Measurements from ENCODE around the gene TFB1M. TPM values are rescaled to one million over a fixed set of nuclear protein-coding genes. Genes with fewer than 3 reads are reported as not detected.
"Not testable (repeated sequence)": the region's sequence is repeated elsewhere in the genome, so short reads cannot be mapped to it uniquely, and the experiment has no call there.

The TFB1M gene
- total RNA-seq, 2 donors from 2014 or later, result 24.1 to 44.1 TPM

- Mint-ChIP-seq H3K27me3 (peaks cover 2 to 16% of the 10 kb centered on the region in 2 donors), H3K9me3 (no peaks in the 10 kb centered on the region), H3K4me1 (ENCODE audit: low read depth in 2 of 2) (peaks cover 3 to 5% of the 10 kb centered on the region in 2 donors), H3K27ac (no peak overlapping the region), H3K4me3 (no peak overlapping the region), H3K36me3 (no peaks in the 10 kb centered on the region)
- DNase-seq (ENCODE audit: low spot score) (no peak), ATAC-seq (no peak)
Observed at GRCh38 chr6:155325700-155326516, 11.6 kb upstream of the TFB1M start.

DNA sequence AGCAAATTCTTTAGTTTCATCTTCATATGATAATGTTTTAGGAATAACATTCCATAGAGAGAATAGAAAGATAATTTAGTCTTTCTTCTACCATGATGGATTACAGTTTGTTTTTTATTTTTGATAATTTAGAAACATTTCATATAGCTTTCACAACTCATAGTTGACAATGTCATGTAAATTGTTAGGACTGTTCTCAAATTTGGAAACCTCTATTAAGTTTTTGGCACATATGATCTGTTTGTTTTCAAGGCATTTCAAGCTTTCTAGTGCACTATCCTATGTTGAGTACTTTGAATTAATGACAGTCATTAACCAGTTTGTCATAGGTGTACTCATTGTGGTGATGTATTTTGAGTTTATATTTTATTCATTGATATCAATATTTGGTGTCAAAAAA lies 10.7 kb upstream of the TFB1M start:
- no peak for ATAC-seq

DNA sequence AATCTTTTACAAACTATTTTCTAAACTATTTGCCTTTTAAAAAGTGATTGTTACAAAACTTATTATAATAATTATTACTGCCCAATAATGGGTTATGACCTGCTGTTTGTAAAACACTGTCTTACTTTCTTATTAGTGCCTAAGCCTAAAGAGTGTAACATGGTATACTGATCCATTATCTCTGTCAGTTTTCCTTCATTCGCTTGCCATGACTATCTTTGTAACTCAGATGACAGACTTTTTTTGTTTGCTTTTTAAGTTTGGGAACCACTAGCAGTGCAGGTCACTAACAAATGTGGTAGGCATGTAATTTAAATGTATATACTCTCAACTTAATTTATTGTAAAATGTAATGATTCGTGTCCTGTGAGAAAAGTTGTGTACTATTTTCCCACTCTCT lies 9.9 kb upstream of the TFB1M start:
- Mint-ChIP-seq H3K36me3 (no peaks in the 10 kb centered on the region), H3K4me1 (ENCODE audit: low read depth in 2 of 2) (peaks cover 3 to 12% of the 10 kb centered on the region in 2 donors), H3K27me3 (peaks cover 0 to 9% of the 10 kb centered on the region in 2 donors), H3K27ac (no peak overlapping the region), H3K9me3 (no peaks in the 10 kb centered on the region), H3K4me3 (no peak overlapping the region)
- no peak for DNase-seq (ENCODE audit: low spot score)
- ATAC-seq, result no peak

More for the DNA sequence above, 10.7 kb upstream of the TFB1M start:
- peaks cover 3 to 7% of the 10 kb centered on the region in 2 donors for H3K4me1 Mint-ChIP-seq (ENCODE audit: low read depth in 2 of 2)
- H3K4me3 Mint-ChIP-seq, result no peak overlapping the region
- no peaks in the 10 kb centered on the region for H3K9me3 Mint-ChIP-seq
- H3K27ac Mint-ChIP-seq, result no peak overlapping the region
- no peaks in the 10 kb centered on the region for H3K36me3 Mint-ChIP-seq
- DNase-seq (ENCODE audit: low spot score), result no peak
- H3K27me3 Mint-ChIP-seq, result peaks cover 0 to 10% of the 10 kb centered on the region in 2 donors

GRCh38 chr6:155319902-155320301 lies 5.6 kb upstream of the TFB1M start:
- no peak overlapping the region for H3K4me3 Mint-ChIP-seq
- H3K36me3 Mint-ChIP-seq, result no peaks in the 10 kb centered on the region
- H3K27me3 Mint-ChIP-seq, result peaks cover 0 to 9% of the 10 kb centered on the region in 2 donors
- DNase-seq (ENCODE audit: low spot score) (no peak), ATAC-seq (no peak)
- no peaks in the 10 kb centered on the region for H3K9me3 Mint-ChIP-seq
- no peak overlapping the region for H3K27ac Mint-ChIP-seq
- H3K4me1 Mint-ChIP-seq (ENCODE audit: low read depth in 2 of 2), result peaks cover 3 to 12% of the 10 kb centered on the region in 2 donors

DNA sequence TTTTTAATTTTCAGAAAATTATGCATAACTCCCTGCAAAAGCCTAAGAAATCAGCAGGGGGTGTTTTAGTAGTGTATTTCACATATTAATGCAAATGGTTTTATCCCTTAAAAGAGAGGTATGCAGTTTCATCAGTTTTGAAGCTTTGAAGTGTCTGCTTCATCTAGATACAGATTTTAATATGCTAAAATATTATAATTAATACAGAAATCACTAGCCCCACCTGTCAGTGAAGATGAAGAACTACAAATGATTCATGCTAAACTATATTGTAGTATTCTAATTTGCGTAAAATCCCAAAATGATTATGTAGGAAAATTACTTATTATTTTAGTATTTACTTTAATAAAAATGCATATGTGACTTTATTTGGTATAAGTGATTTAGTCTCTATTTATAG lies 2.9 kb upstream of the TFB1M start:
- DNase-seq (ENCODE audit: low spot score) (no peak), ATAC-seq (no peak)
- H3K36me3 Mint-ChIP-seq, result no peaks in the 10 kb centered on the region

DNA sequence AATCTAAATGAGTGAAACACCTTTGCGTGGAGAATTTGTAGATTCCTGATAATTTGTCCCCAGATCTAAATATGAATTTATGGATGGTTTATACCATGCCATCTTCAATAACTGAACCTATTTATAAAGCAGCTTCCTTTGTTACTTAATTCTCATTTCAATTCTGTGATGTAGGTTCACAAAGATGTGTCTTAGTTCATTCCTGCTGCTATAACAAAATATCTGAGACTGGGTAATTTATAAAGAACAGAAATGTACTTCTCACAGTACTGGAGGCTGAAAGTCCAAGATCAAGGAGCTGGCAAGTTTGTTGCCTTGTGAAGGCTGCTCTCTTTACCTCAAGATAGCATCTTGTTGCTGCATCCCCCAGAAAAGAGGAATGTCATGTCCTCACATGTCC lies 2.1 kb upstream of the TFB1M start:
- Mint-ChIP-seq H3K4me1 (ENCODE audit: low read depth in 2 of 2) (peaks cover 11 to 20% of the 10 kb centered on the region in 2 donors), H3K27ac (no peak overlapping the region), H3K9me3 (no peaks in the 10 kb centered on the region), H3K27me3 (peaks cover 0 to under 1% of the 10 kb centered on the region in 2 donors), H3K4me3 (peak overlapping the region; percentile 38), H3K36me3 (no peaks in the 10 kb centered on the region)
- DNase-seq (ENCODE audit: low spot score), result no peak
- no peak for ATAC-seq

More for the DNA sequence above, 2.9 kb upstream of the TFB1M start:
- no peak overlapping the region for H3K4me3 Mint-ChIP-seq
- no peaks in the 10 kb centered on the region for H3K9me3 Mint-ChIP-seq
- no peak overlapping the region for H3K27ac Mint-ChIP-seq
- peaks cover 0 to 8% of the 10 kb centered on the region in 2 donors for H3K27me3 Mint-ChIP-seq
- peaks cover 11 to 20% of the 10 kb centered on the region in 2 donors for H3K4me1 Mint-ChIP-seq (ENCODE audit: low read depth in 2 of 2)

GRCh38 chr6:155315516-155315871 lies 1.2 kb upstream of the TFB1M start:
- Mint-ChIP-seq H3K27ac (peak overlapping the region; percentile 85 to 90), H3K27me3 (no peaks in the 10 kb centered on the region), H3K4me1 (ENCODE audit: low read depth in 2 of 2) (peaks cover 11 to 20% of the 10 kb centered on the region in 2 donors), H3K9me3 (no peaks in the 10 kb centered on the region), H3K4me3 (peak overlapping the region; percentile 90), H3K36me3 (peaks cover 2% of the 10 kb centered on the region)
- no peak for ATAC-seq
- no peak for DNase-seq (ENCODE audit: low spot score)

DNA sequence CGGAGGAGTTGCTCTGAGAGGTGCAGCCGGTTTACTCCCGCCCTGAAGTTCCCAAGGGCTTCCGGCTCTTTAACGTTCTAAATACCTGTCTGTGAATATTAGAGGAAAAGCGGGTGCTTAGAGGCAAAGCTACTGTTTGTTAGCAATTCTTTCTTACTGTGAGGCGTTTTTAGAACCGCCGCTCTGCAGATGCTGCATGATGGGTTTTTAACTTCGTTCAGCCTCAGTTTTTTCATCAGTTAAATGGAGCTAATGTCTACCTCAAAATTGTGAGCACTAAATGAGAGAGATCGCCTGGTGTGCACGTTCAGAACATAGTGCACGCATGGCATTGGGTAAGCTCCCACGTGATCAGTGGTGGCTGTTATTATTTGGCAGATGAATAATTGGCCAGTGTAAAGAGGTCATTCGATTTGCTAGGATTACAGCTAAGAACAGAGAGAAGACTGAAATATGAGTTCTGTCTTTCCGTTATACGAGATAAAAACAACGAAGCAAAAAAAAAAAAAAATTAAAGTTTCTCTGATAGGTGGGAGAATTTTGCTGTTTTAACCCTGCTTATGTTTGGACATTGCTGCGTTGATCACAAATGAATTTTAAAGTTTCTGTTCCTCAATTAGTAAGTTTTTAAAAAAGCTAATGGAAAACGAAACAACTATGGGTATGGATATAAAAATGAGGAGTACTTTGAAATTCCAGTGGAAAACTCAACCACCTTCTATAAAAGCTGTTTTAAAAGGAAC lies 660 bp upstream of the TFB1M start:
- DNase-seq (ENCODE audit: low spot score) (peak; percentile 64), ATAC-seq (peak; percentile 40 to 60)
- no peaks in the 10 kb centered on the region for H3K27me3 Mint-ChIP-seq
- peak overlapping the region; percentile 90 for H3K4me3 Mint-ChIP-seq
- H3K27ac Mint-ChIP-seq, result peak overlapping the region; percentile 85 to 90
- H3K4me1 Mint-ChIP-seq (ENCODE audit: low read depth in 2 of 2), result peaks cover 11 to 18% of the 10 kb centered on the region in 2 donors
- peaks cover 5% of the 10 kb centered on the region for H3K36me3 Mint-ChIP-seq
- H3K9me3 Mint-ChIP-seq, result no peaks in the 10 kb centered on the region

- H3K27me3 Mint-ChIP-seq, result no peaks in the 10 kb centered on the region
- ATAC-seq (peak in 1 of 2 donors; percentile 21), DNase-seq (ENCODE audit: low spot score) (no peak)
- peaks cover 11 to 13% of the 10 kb centered on the region in 2 donors for H3K4me1 Mint-ChIP-seq (ENCODE audit: low read depth in 2 of 2)
- no peaks in the 10 kb centered on the region for H3K9me3 Mint-ChIP-seq
- H3K4me3 Mint-ChIP-seq, result peak overlapping the region; percentile 90
- H3K27ac Mint-ChIP-seq, result peak overlapping the region; percentile 85 to 90
- peaks cover 10% of the 10 kb centered on the region for H3K36me3 Mint-ChIP-seq
Observed at GRCh38 chr6:155313602-155314091, 637 bp downstream of the TFB1M start.

- H3K27ac Mint-ChIP-seq, result peak overlapping the region; percentile 25 to 90
- H3K27me3 Mint-ChIP-seq; H3K9me3 Mint-ChIP-seq; DNase-seq (ENCODE audit: low spot score); ATAC-seq: not testable (repeated sequence)
- H3K4me1 Mint-ChIP-seq (ENCODE audit: low read depth in 2 of 2), result peaks cover 11 to 13% of the 10 kb centered on the region in 2 donors
- H3K36me3 Mint-ChIP-seq, result peaks cover 10% of the 10 kb centered on the region
- H3K4me3 Mint-ChIP-seq, result peak overlapping the region; percentile 90
Observed at GRCh38 chr6:155312950-155313349, 1.3 kb downstream of the TFB1M start.

DNA sequence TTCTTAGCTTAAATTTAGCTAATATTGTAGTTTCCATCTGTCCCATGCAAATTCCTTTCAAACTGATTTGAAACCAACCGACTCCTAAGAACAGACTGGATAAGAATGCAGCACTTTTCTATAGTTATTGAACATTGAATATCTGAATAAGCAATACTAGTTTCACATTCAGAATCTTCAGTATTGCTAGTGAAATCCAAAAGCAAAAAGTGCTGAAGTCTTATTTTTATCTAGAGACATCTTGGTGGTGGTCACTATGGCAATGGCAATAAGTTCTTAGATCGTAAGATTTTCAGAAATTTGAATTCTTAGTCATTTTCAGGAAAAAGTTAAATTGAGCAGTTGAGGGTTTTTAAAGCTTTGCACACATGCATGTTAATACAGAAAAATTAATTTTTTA lies 2.7 kb downstream of the TFB1M start:
- Mint-ChIP-seq H3K4me3 (no peak overlapping the region), H3K27ac (no peak overlapping the region), H3K9me3 (no peaks in the 10 kb centered on the region), H3K27me3 (no peaks in the 10 kb centered on the region), H3K36me3 (peaks cover 10% of the 10 kb centered on the region), H3K4me1 (ENCODE audit: low read depth in 2 of 2) (peaks cover 11 to 13% of the 10 kb centered on the region in 2 donors)
- DNase-seq (ENCODE audit: low spot score) (no peak), ATAC-seq (no peak)

- no peak for DNase-seq (ENCODE audit: low spot score)
- Mint-ChIP-seq H3K27me3 (no peaks in the 10 kb centered on the region), H3K27ac (no peak overlapping the region), H3K9me3 (no peaks in the 10 kb centered on the region), H3K4me3 (no peak overlapping the region), H3K36me3 (peaks cover 10% of the 10 kb centered on the region), H3K4me1 (ENCODE audit: low read depth in 2 of 2) (peaks cover 11 to 13% of the 10 kb centered on the region in 2 donors)
- no peak for ATAC-seq
Observed at GRCh38 chr6:155311086-155311485, 3.2 kb downstream of the TFB1M start.

DNA sequence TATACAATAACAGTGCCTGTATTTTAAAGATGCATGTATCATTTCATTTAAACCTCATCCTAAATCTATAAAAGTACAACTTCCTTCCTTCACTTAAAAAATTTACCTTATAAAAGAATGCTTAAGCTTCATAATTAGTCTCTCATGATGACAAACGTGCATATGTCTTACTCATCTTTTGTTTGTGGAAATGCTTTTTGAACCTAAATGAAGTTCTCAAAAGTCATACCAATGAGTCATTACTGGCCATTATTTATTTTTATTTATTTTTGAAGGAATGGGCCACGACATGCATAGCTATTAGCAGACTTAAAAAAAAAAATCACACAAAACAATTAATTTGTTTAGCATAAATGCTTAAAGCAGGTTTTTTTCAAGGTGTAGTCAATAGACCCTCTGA lies 3.7 kb downstream of the TFB1M start:
- no peaks in the 10 kb centered on the region for H3K9me3 Mint-ChIP-seq
- H3K27me3 Mint-ChIP-seq, result no peaks in the 10 kb centered on the region
- DNase-seq (ENCODE audit: low spot score) (no peak), ATAC-seq (no peak)
- H3K27ac Mint-ChIP-seq, result no peak overlapping the region
- H3K4me1 Mint-ChIP-seq (ENCODE audit: low read depth in 2 of 2), result peaks cover 11 to 13% of the 10 kb centered on the region in 2 donors
- H3K36me3 Mint-ChIP-seq, result peaks cover 10% of the 10 kb centered on the region
- H3K4me3 Mint-ChIP-seq, result no peak overlapping the region

- H3K36me3 Mint-ChIP-seq, result peaks cover 16% of the 10 kb centered on the region
Observed at GRCh38 chr6:155309150-155309549, 5.1 kb downstream of the TFB1M start.

More at GRCh38 chr6:155309150-155309549, 5.1 kb downstream of the TFB1M start:
- ATAC-seq (no peak), DNase-seq (ENCODE audit: low spot score) (no peak)
- no peak overlapping the region for H3K27ac Mint-ChIP-seq
- H3K9me3 Mint-ChIP-seq, result no peaks in the 10 kb centered on the region
- H3K4me3 Mint-ChIP-seq, result no peak overlapping the region
- H3K27me3 Mint-ChIP-seq, result no peaks in the 10 kb centered on the region
- peaks cover 7 to 8% of the 10 kb centered on the region in 2 donors for H3K4me1 Mint-ChIP-seq (ENCODE audit: low read depth in 2 of 2)

Measured in natural killer cell treated with Interleukin-12 subunit alpha and Interleukin-12 subunit beta and Interleukin-15 and Interleukin-18, amount 100 ng/mL, for 72 hours (primary cell).